Ramos (cell line): ENCODE data around the gene NT5M.

Experiments used
- in situ Hi-C: fragments of 300-500 bp; cut with MboI; formaldehyde crosslinking; loops from one replicate; pipeline ENCODE4 v1.14.3; 2022; ENCODE audit warnings: low sequenced_read_pairs; ENCODE audit not compliant: unreplicated experiment

Gene NT5M

GRCh38 chr17:17326275-17326875, 23.2 kb downstream of the NT5M start:
- in situ Hi-C loops, result loop anchor here (10.0 kb wide), 1 partner anchor 322 kb away; no protein-coding TSS in a partner anchor

GRCh38 chr17:17328251-17328650, 25.1 kb downstream of the NT5M start:
- in situ Hi-C loops, result loop anchor here (10.0 kb wide), 1 partner anchor 323 kb away; no protein-coding TSS in a partner anchor

GRCh38 chr17:17341452-17341851, 38.3 kb downstream of the NT5M start:
- in situ Hi-C loops, result no loop called here

GRCh38 chr17:17342242-17342945, 39.2 kb downstream of the NT5M start:
- in situ Hi-C loops, result no loop called here

GRCh38 chr17:17343160-17343735, 40.1 kb downstream of the NT5M start:
- in situ Hi-C loops, result no loop called here

GRCh38 chr17:17343896-17344506, 40.8 kb downstream of the NT5M start:
- in situ Hi-C loops, result no loop called here

GRCh38 chr17:17344507-17345293, 41.5 kb downstream of the NT5M start:
- in situ Hi-C loops, result no loop called here

- in situ Hi-C loops, result no loop called here
Observed at GRCh38 chr17:17345294-17345597, 42.1 kb downstream of the NT5M start.

- in situ Hi-C loops, result no loop called here
Observed at GRCh38 chr17:17345686-17346427, 42.7 kb downstream of the NT5M start.

GRCh38 chr17:17346428-17347233, 43.5 kb downstream of the NT5M start:
- in situ Hi-C loops, result no loop called here

- in situ Hi-C loops, result no loop called here
Observed at GRCh38 chr17:17347234-17347955, 44.2 kb downstream of the NT5M start.

- in situ Hi-C loops, result no loop called here
Observed at GRCh38 chr17:17347956-17348871, 45.0 kb downstream of the NT5M start.

- in situ Hi-C loops, result no loop called here
Observed at GRCh38 chr17:17348872-17349723, 45.9 kb downstream of the NT5M start.

GRCh38 chr17:17349724-17350106, 46.5 kb downstream of the NT5M start:
- in situ Hi-C loops, result loop anchor here (10.0 kb wide), 1 partner anchor 285 kb away; no protein-coding TSS in a partner anchor

- in situ Hi-C loops, result loop anchor here (10.0 kb wide), 1 partner anchor 284 kb away; no protein-coding TSS in a partner anchor
Observed at GRCh38 chr17:17350491-17351355, 47.5 kb downstream of the NT5M start.
